A673 (cell line): ENCODE data around the gene MOSMO.

Source experiments
- EZH2 ChIP-seq: fragments of 200-600 bp; sonication (generic); IDR thresholded peaks from 2 replicates; pipeline ENCODE4 v1.6.1; 2017; ENCODE audit warnings: borderline replicate concordance, low read depth, mild to moderate bottlenecking, mixed read lengths, antibody characterized with exemption, low read length; ENCODE audit not compliant: poor library complexity, severe bottlenecking
- TF ChIP-seq, protein P1 (sequence below): fragments of 300-800, 200-600 bp; sonication (generic); conservative IDR thresholded peaks from 2 replicates; pipeline ENCODE4 v1.5.1; 2017; ENCODE audit warnings: low read depth, mild to moderate bottlenecking, antibody characterized with exemption, low read length, moderate library complexity, mixed read lengths

DNA sequence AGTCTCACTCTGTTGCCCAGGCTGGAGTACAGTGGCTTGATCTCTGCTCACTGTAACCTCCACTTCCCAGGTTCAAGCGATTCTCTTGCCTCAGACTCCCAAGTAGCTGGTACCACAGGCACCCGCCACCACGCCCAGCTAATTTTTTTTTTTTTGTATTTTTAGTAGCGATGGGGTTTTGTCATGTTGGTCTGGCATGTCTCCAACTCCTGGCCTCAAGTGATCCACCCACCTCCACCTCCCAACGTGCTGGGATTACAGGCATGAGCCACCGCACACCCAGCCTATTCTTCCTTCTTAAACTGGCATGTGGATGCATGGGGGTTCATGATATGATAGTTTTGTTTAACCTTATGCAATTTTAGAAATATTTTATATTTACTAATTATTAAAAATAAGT lies 45.1 kb downstream of the MOSMO start:
- TF ChIP-seq EZH2, result no peak
- TF ChIP-seq, protein P1, sequence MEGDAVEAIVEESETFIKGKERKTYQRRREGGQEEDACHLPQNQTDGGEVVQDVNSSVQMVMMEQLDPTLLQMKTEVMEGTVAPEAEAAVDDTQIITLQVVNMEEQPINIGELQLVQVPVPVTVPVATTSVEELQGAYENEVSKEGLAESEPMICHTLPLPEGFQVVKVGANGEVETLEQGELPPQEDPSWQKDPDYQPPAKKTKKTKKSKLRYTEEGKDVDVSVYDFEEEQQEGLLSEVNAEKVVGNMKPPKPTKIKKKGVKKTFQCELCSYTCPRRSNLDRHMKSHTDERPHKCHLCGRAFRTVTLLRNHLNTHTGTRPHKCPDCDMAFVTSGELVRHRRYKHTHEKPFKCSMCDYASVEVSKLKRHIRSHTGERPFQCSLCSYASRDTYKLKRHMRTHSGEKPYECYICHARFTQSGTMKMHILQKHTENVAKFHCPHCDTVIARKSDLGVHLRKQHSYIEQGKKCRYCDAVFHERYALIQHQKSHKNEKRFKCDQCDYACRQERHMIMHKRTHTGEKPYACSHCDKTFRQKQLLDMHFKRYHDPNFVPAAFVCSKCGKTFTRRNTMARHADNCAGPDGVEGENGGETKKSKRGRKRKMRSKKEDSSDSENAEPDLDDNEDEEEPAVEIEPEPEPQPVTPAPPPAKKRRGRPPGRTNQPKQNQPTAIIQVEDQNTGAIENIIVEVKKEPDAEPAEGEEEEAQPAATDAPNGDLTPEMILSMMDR, result no peak
